ENCODE results near the gene PCDHA1.

Gene PCDHA1

DNA sequence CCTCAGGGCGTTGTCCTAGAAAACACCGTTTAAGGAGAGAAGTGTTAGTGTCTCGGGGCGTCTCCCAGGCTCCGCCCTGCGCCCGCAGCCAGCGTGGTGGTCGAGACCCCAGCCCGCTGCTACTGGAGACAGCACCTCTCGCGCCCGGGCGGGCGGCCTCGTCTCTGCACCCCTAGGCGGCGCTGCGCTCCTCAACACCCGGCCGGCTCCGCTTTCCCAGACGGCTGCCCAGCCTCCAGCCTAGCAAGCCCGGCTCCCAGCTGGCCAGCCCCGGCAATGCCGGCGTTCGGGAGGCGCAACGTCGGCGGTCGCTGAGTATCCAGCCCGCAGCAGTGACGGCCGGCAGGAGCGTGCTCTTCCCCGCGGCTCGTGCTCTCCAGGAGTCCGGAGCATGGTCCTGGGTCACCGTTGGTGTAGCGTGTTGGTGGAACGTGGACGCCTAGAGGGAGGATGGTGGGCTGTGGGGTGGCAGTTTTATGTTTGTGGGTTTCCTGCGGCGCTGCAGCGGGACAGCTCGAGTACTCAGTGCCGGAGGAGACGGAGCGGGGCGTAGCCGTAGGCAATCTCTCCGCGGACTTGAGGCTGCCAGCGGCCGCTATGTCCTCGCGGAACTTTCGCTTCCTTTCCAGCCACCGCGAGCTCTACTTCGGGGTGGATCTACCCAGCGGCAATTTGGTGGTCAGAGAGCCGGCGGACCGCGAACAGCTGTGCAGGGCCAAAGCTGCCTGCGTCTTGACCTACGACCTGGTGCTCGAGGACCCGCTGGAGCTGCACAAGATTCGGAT, 140.7 kb downstream of the PCDHA1 start:
- peak; percentile 60 for DNase-seq

DNA sequence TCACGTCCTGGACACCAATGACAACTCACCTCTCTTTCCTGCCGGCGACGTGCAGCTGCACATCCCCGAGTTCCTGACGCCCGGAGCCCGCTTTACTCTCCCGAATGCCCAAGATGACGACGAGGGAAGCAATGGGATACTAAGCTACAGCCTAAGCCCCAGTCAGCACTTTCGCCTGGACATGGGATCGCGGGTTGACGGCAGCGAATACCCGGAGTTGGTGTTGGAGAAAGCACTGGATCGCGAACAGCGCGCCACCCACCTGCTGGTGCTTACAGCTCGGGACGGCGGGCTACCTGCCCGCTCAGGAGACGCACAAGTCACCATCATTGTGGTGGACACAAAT, 141.3 kb downstream of the PCDHA1 start:
- no peak for DNase-seq

DNA sequence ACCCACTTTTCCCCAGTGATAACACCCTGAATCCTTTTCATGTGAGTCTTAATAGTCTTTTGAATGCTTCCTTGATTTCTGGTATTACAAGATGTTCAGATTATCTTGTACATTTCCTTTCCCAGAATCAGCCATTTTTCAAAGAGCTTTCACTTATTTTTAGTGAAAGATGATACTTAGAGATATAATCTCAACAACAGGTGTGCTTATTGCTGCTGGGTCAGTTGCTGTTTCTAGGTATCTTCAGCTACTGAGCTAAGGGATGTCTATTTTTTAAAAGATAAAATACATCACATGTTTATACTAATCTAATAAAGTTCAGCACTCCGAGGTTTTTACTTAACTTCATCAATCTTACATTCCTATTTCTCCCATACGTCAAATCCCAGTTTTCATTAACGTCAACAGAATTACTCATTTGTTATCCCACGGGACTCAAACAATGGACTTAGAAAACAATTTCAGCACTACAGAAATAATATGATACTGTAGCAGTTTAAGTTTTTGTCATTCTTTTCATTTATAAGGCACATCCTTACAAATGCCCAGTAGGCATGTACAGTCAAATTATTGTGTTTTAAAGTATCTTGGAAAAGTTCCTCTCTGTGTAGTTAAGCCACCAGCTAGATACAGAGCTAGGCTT, 149.1 kb downstream of the PCDHA1 start:
- no peak for DNase-seq

DNA sequence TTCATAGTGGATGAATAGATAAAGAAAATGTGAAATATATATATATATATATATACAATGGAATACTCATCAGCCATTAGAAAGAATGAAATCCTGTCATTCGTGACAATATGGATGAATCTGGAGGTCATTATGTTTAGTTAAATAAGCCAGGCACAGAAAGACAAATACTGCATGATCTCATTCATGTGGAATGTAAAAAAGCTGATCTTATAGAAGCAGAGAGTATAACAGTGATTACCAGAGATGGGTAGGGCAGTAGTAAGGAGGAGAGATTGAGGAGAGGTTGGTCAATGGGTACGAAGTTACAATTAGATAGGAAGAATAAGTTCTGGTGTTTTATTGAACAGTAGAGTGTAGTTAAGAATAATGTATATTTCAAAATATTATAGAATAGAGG, 160.6 kb downstream of the PCDHA1 start:
- DNase-seq, result no peak

DNA sequence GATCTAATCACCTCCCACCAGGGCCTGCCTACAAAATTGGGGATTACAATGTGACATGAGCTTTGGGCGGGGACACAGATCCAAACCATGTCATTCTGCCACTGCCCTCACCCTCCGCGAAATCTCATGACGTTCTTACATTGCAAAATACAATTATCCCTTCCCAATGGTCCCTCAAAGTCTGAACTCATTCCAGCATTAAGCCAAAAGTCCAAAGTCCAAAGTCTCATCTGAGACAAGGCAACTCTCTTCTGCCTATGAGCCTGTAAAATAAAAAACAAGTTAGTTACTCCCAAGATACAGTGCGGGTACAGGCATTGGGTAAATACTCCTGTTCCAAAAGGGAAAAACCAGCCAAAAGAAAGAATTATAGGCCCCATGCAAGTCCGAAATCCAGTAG, 165.7 kb downstream of the PCDHA1 start:
- DNase-seq, result no peak

DNA sequence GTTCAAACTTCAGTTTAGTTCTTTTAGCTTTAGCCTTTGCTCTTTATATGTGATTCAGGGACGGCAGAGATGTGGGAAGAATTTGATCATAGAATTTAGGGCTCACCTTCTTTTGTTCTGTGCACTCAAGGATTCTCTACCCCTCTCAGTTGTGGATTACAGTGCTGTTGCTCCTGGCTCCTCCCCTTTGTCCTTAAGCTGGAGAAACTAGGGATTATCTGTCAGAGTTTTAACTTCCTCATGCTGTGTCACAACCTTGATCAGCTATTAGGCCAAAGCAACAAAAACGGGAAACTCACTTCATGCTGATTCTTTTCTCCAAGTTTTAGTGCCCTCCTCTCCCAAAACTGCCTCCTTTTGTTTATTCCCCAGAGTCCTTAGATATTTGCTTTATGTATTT, 167.3 kb downstream of the PCDHA1 start:
- DNase-seq, result no peak

DNA sequence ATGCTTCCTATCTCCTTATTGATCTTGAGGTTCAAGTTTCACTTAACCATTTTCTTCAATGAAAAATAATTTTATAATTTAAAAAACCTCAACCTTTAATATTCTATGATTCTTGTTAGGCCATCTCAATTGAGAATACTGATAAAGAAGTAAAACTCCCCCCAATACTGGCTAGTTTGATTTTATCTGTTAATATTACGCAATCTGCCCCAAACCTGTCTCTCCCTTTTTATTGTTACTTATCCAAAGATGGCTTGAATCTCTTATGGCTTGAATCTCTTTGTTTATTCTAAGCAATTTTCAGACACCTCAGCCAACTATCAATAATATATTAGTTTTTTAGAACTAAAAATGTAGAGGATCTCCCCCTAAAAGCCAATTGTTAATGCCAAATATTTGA, 176.2 kb downstream of the PCDHA1 start:
- no peak for DNase-seq

DNA sequence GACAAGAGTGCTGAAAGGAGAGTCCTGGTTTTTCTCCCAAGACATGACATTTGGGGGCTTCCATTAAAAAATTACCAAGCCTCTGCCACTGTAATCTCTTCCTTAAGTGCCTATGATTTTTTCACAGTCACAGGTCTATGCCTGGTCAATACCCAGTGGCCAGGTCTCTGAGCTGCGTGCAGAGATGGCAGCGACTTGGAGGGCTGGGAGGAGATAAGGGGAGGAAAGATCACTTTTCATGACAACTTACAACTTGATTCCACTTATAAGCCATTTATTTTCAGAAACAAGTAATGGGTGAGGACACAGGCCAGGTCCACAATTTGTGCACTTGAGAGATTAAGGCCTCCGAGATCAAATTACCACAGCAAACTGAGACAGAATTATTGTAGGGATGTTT, 178.4 kb downstream of the PCDHA1 start:
- DNase-seq, result no peak

DNA sequence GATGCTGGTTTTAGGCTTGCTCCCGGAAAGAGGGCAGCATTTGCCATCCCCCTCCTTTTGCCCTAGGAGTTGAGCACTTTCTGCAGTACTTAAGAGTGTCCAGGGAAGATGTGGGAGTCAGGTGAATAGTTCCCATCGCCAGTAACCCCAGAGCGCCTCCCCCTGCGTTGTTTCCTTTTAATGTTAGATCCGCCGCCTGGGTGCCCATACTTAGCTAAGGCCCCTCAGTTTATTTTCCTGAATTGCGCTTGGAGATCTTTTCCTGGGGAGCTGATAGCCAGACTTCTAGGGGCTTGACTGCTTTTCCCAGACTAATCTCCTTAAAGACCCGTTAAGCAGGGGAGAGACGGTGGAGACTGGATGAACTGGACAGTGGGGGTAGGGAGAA, 180.0 kb downstream of the PCDHA1 start:
- DNase-seq, result no peak

DNA sequence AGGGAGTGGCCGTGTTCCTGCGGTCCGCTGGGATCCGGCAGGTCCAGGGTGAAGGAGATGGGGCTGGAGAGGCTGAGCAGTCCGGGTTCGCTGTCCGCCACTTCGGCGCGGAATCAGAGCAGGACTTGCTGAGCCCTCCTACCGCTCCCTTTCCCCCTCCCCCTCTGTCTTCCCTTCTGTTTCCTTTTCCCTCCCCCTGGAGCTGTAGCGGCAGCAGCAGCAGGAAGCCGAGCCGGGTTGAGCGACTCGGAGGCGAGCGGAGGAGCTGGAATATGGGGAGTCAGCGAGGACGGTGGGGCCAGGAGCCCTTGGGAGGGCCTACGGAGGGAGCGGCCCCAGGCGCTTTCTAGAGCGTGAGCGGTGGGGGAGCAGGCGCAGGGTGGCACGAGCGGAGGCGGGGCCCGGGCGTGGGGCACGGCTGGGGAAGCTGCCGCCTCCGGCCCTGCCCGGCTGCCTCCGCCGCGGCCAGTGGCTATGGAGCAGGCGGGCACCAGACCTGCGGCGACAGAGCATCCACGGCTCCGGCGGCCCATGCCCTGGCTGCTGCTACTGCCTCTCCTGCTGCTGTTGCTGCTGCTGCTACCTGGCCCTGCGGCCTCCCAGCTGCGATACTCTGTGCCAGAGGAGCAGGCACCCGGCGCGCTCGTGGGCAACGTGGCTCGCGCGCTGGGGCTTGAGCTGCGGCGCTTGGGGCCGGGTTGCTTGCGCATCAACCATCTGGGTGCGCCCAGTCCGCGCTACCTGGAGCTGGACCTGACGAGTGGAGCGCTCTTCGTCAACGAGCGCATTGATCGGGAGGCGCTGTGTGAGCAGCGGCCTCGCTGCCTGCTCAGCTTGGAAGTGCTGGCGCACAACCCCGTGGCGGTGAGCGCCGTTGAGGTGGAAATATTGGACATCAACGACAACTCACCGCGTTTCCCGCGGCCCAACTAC, 180.6 kb downstream of the PCDHA1 start, which contains the start of gene PCDHAC2:
Gene PCDHAC2, plus strand, starts transcription at position 184 of the 933 bp plus-strand sequence. Its CDS starts 291 bp downstream, at position 475.
- DNase-seq, result peak; percentile 2

DNA sequence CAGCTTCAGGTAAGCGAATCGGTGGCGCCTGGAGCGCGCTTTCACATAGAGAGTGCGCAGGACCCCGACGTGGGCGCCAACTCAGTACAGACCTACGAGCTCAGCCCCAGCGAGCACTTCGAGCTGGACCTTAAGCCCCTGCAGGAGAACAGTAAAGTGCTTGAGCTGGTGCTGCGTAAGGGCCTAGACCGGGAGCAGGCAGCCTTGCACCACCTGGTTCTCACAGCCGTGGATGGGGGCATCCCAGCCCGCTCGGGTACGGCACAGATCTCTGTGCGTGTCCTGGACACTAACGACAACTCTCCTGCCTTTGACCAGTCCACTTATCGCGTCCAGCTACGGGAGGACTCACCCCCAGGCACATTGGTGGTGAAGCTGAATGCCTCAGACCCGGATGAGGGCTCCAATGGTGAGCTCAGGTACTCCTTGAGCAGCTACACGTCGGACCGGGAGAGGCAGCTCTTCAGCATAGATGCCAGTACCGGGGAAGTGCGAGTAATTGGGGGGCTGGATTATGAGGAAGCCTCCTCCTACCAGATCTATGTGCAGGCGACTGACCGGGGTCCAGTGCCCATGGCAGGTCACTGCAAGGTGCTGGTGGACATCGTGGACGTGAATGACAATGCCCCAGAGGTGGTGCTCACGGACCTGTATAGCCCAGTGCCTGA, 181.4 kb downstream of the PCDHA1 start:
- DNase-seq, result no peak

DNA sequence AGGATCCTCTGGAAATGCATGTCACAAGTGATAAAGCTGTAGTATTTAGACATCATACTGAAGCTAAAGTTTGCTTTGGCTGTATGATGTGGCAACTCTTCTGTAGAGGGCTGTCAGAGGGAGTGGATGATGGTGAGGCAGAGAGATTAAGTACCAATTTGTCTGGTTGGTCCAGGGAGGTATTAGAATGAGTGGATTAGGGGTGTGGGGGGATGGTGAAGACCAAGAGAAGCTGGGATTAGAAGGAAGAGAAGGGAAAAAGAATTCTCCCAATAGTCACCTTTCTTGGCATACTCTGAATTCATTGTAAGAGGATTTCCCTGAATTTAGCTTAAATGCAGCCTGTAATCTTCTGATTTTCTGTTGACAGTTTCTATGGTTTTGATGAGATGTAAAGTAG, 183.9 kb downstream of the PCDHA1 start:
- DNase-seq, result no peak

DNA sequence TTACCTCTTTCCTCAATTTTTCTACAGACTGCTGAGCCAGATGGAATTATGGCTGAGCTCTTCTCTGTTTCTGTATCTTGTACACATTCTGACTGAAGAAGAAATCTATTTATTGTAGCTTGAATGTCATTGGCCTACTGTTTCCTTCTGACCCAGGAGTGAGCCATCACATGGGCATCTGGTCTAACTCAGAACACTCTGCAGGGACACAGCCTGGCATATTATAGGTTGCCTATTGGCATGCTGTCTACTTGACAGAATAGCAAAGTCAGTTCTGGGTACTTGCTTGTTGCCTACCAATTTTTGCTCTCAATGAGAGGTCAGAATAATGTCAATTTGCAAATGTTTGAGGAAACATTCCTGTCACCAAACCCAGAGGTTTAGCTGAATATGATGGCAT, 187.6 kb downstream of the PCDHA1 start:
- DNase-seq, result no peak

DNA sequence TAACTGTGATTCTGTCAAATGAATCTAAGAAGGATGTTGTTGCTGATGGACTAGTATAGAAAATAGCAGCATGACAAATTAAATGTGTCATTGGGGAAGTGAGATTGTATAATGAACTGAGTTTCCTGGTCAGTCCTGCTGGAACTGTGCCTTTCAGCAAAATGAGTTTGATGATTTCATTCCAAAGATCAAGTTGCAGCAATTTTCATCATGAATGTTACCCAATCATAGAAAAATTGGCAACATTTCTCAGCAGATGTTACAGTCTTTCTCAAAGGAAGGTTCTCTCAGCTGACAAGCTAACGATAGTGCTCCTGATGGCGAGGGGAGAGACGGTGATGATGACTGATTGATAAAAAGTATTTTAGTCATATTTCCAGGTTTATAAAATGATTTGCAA, 191.1 kb downstream of the PCDHA1 start:
- DNase-seq, result no peak

DNA sequence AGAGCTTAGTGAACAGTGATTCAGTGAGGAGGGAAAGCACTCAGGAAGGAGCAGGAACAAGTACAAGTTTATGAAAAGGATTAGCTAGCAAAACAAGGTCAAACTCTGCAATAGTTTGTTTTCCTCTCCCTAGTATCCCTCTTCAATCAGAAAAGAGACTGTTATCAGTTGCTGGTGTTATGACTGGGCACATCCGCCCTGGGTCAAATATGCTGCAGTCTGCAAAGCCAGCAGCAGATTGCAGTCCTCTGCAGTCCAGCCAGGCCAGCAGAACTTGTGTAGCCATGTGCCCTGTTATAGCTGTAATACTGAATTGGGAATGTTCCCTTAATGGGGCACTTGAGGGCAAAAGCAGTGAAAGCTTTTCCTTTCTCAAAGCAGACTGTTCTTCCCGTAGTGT, 192.3 kb downstream of the PCDHA1 start:
- no peak for DNase-seq

DNA sequence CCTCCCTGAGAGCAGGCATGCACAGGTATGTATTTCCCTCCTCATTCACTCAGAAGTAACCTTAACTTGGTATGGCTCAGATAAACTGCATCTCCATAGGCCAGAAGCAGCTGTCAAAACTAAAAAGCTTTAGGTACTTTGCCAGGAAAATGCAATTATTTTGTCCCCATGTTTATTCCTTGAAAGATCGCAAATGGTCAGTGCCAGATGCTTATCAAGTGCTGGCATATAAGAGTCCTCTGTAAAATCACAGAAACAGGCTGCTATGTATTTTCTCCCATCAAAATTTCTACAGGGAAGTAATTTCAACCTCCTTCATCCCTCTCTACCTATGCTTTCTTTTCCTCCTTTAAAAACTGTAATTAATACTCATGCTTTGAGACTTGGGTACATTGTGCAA, 193.0 kb downstream of the PCDHA1 start:
- DNase-seq, result no peak

DNA sequence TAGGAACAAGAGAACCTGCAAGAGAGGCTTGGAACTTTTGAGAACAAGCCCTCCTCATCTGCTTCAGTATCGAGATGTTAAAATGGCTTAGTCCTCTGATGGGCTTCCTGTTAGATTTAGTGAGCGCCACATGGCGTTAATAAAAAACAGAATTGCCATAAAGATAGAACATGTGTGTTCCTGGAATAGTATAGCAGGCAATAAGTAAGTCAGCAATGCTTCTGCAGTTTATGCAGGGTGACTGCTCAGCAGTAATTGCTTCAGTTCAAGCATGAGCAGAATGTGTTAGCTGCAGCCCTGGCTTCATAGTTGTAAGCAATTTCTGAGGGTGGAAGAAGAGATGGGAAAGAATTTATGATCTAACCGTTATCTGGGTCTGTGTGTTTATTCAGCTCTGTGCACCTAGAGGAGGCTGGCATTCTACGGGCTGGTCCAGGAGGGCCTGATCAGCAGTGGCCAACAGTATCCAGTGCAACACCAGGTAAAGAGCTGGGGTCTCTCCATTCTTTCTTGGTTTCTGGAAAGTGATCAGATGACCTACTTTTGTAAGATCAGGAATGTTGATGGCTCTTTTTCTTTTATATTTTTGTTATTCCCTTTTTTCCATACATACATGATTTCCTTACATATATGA, 196.3 kb downstream of the PCDHA1 start:
- DNase-seq, result no peak

DNA sequence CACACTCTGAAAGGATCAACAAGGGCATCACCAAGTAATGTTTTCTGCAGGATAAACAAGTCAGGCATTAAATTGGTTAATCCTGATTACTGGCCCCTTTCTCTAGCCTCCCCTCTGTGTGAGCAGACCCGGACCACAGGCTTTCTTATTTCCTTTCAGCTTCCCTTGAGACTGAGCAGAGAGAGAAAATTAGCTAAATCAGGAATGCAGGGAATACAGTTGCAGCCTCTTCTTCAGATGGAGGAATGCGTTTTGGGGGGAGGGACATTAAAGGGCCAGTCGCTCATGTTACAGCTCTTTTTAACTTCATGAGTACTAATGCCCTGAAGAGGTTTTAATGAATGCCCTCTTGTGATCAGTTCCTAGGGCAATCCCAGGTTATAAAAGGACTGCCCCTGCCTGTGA, 200.2 kb downstream of the PCDHA1 start:
- DNase-seq, result no peak

DNA sequence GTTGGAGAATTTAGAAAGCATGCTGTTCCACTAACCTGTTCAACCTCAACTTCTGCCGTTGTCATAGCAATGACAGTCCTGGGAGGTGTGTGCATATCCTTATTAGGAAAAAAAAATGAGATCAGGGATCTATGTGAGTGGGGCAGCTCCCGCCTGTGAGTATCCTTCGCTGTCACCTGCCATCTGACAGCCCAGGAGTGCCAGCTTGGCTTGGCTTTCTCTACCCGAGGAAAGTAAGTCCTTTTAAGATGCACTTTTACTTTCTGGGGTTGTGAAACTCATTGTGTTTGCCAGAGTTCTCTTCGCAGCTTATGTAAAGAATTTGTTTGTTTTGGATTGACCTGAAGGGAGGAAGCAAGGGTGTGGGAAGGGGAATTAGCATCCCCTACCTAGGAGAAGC, 202.2 kb downstream of the PCDHA1 start:
- no peak for DNase-seq

DNA sequence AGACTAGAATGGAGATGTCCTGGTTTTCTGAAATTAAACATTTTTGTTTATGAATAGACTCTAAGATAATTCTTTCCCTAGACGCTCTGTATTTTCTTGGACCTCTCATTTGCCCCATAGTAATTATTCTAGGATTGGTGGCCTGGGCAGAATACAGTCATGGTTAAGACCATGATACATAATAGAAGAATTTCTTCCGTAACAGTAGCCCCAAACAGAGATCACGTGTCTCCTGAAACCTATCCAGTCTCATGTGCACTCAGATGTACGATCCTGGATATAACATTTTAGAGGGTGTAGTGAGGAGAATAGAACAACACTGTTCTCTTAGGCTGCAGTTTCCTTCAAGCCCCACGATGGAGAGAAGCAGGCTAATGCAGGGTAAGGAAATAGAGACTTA, 202.7 kb downstream of the PCDHA1 start:
- DNase-seq, result no peak

DNA sequence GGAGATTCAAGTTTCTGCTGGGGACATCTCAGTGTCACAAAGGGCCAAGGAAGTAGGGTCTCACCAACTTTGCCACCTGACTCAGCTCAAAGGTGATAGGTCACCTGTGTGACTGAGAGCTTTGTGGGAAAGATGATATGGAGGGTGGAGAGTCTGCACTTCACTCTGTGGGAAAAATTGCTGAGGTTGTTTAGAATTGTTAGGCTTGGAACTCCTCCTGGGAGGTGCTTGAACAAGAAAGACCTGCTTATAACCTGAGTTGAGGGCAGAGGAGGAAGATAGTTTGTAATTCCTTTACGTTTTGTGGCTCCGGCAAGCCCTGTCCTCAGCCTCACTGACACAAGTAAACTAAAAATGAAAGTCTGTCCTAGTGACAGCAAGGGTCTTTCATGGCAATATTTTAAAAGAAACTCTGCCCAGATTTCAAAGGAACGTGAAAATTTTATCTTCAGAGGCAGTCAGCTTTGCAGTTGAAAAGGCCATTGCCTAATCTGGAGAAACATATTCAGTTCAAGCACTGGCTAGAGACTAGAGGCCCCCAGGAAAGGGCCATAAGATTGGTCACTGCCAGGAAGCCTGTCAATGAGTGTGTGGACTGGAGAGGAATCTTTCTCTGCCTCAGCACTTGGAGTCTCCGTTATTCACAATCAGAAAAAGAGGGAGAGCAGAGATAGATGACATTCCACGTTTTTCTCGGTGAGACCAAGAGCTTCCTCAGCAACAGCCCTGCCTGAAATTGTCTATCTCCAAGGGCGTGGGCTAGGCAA, 203.5 kb downstream of the PCDHA1 start:
- no peak for DNase-seq

DNA sequence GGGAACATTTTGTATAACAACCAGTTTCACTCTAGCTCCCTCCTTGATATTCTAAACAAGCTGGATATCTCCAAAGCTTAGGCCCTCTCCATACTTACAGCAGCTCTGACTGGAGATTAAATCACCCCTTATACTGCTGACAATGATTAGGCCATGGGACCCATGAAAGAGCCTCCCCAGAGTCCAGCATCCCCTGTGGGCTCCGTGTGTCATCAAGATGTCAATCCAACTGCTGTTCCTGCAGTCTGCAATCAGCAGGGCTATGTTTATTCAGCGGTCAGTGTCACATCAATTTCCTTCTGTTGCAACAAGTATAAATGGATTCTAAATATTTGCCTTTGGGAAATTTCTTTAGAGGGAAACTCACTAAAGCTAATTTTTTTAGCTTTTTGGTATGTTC, 206.9 kb downstream of the PCDHA1 start:
- no peak for DNase-seq
